Lower leg skin (tissue), 4 donors: ENCODE results near the gene SLC13A5. TPM values are rescaled to one million over a fixed set of nuclear protein-coding genes. Genes with fewer than 3 reads are reported as not detected.

ENCODE experiments used
- DNase-seq, 2 donors: peaks; one replicate each; pipeline ENCODE4 v3.0.0-alpha.2; 2019; ENCODE audit warnings: low spot score in 2 of 2
- H3K4me3 ChIP-seq: fragments of 200-600 bp; sonication (generic); 2 replicates; pipeline ENCODE4 v1.5.1; 2017; ENCODE audit warnings: mild to moderate bottlenecking, low read depth; ENCODE audit not compliant: poor library complexity, severe bottlenecking
- POLR2A ChIP-seq, 2 donors: fragments of 450-650 bp; IDR thresholded peaks; one replicate each; pipeline ENCODE4 v1.6.1; 2016 to 2017; ENCODE audit warnings: antibody characterized with exemption in 2 of 2, mild to moderate bottlenecking in 1 of 2, moderate library complexity in 1 of 2
- WGBS, 2 donors: methylation state at CpG; one replicate each; pipeline ENCODE4 v1.1.5; 2018; 5-methylcytosine and 5-hydroxymethylcytosine counted together
- intact Hi-C: fragments of 100-400 bp; cut with DNase I; formaldehyde crosslinking; loops from one replicate; pipeline ENCODE4 v1.15.0; 2023; ENCODE audit warnings: low total_unique reads
- total RNA-seq, 4 donors: library from RNA; depleted of rRNA; stranded (reverse); fragments of >200 nt; gene quantifications; one replicate each; pipeline ENCODE4 v1.1.0, GENCODE V29; 2016
- TF ChIP-seq, protein P1 (sequence below), 3 donors: fragments of 450-650 bp; IDR thresholded peaks; one replicate each; pipeline ENCODE4 v1.5.1; 2016; ENCODE audit warnings: antibody characterized with exemption in 3 of 3, mild to moderate bottlenecking in 3 of 3, moderate library complexity in 2 of 3

SLC13A5 gene
- total RNA-seq, 4 donors from 2014 or later, result not detected

DNA sequence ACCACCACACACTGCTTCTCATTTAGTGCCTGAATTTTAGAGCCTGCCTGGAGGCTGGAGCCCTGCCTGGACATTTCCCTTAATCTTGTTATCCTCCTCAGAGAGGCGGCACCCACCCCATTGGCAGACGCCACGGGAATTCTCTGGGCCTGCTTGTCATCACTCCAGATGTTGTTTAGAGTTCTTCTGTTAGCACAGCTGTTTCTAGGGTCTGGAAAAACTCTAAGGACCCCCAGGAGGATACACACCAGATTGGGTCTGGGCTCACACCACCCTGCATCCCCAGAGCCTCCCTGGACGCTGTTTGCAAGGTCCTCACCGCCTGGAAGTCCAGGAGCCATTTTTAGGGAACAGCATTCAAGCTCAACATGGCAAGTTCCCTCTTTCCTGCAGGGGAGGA is 42.1 kb upstream of the SLC13A5 start:
- DNase-seq, result no peak
- intact Hi-C loops, result no loop called here
- WGBS, 2 donors, result 21 to 51% methylated on average over 5 of the region's 5 CpGs
- H3K4me3 ChIP-seq, result no peak overlapping the region
- TF ChIP-seq POLR2A (IDR thresholded peaks at IDR 0.05), result no peak
- TF ChIP-seq, protein P1, sequence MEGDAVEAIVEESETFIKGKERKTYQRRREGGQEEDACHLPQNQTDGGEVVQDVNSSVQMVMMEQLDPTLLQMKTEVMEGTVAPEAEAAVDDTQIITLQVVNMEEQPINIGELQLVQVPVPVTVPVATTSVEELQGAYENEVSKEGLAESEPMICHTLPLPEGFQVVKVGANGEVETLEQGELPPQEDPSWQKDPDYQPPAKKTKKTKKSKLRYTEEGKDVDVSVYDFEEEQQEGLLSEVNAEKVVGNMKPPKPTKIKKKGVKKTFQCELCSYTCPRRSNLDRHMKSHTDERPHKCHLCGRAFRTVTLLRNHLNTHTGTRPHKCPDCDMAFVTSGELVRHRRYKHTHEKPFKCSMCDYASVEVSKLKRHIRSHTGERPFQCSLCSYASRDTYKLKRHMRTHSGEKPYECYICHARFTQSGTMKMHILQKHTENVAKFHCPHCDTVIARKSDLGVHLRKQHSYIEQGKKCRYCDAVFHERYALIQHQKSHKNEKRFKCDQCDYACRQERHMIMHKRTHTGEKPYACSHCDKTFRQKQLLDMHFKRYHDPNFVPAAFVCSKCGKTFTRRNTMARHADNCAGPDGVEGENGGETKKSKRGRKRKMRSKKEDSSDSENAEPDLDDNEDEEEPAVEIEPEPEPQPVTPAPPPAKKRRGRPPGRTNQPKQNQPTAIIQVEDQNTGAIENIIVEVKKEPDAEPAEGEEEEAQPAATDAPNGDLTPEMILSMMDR (IDR thresholded peaks at IDR 0.05), result no peak

DNA sequence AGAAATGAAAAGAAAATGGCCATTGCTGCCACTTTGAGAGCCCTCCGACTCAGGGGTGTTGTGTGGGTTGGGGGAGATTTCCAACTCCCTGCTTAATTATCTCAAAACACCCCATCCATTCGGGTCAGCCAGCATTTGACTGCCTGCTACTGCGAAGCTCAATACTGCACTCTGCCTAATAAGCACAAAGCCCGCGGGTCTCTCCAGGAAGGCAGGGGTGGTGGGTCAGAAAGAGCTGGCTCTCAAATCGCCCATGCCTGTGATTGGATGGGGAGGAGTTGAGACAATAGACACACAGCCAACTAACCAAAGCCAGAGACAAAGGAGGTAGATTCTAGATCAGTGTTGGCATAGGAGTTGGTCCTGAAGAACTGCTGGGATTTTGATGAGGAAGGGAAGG is 40.4 kb upstream of the SLC13A5 start:
- DNase-seq, result no peak
- 75 to 78% methylated on average over 6 of the region's 6 CpGs for WGBS, 2 donors
- TF ChIP-seq, protein P1 (IDR thresholded peaks at IDR 0.05), result no peak
- TF ChIP-seq POLR2A (IDR thresholded peaks at IDR 0.05), result no peak
- intact Hi-C loops, result no loop called here
- no peak overlapping the region for H3K4me3 ChIP-seq

DNA sequence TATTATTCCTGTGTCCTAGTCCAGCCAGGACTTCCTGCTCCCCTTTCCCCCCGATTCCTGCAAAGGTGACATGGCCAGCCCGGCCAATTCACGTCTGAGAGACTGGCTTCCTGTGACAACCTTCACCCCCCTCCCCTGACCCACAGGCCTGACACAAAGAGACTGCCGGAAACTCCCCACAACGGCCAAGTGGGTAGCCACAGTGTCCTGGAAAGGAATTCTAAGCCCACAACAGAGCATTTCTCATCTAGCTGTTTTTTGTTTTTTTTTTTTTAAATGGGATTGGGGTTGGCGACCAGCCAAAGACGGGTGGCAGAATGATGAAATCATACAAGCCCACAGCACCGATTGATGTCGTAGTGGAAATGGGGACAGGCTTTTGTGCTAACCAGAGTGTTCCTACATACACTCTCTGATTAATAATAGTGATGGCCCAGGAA is 39.9 kb upstream of the SLC13A5 start:
- WGBS, 2 donors, result 29 to 35% methylated on average over 9 of the region's 9 CpGs
- peak in 1 of 2 donors; percentile 90 for DNase-seq
- intact Hi-C loops, result no loop called here
- H3K4me3 ChIP-seq, result no peak overlapping the region
- TF ChIP-seq, protein P1 (IDR thresholded peaks at IDR 0.05), result no peak
- no peak for TF ChIP-seq POLR2A (IDR thresholded peaks at IDR 0.05)

DNA sequence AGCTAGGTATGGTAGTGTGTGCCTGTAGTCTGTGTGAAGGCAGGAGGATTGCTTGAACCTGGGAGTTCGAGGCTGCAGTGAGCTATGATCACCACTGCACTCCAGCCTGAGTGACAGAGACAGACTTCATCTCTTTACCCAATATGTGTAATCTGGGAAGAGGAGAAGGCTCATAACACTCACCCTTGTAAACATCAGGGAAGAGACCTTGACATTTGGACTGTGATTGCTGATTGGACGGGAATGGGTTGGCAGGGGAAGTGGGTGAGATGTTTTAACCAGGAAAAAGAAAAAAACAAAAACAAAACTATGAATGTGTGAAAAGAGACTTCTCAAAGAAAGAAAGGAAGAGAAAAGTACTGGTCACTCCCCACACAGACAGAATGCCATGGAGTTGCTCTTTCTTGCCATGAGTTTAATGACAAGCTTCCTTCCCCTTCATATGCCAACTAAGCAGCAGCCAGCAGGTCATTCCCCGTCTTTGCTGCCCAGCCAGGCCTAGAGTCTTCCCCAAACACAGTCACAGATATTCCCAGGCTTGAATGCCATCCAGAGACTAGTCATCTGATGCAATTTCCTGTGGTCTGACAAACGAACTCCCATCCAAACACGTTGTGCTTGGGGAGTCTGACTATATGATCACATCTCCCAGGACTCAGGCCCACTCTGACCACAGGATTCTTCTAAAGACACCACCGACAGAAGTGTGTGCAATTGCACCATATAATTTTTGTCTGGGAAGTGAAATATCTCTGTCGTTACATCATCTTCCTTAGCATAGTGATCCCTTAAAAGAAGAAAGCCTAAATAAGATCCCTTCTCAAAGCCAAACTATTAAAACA is 39.1 kb upstream of the SLC13A5 start:
- intact Hi-C loops, result no loop called here
- TF ChIP-seq, protein P1 (IDR thresholded peaks at IDR 0.05), result no peak
- no peak for TF ChIP-seq POLR2A (IDR thresholded peaks at IDR 0.05)
- DNase-seq, result peak in 1 of 2 donors; percentile 76
- WGBS, 2 donors, result 40 to 46% methylated on average over 7 of the region's 7 CpGs
- H3K4me3 ChIP-seq, result no peak overlapping the region

DNA sequence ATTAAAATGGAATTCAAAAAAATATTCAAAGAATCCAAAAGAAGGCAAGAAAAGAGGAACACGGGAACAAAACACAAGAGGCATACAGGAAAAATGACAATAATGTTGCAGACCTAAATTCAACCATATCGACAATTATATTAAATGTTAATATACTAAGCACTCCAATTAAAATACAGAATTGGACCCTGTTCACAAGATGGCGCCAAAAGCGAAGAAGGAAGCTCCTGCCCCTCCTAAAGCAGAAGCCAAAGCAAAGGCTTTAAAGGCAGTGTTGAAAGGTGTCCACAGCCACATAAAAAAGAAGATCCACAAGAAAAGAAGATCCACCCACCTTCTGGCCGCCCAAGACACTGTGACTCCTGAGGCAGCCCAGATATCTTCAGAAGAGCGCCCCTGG is 36.4 kb upstream of the SLC13A5 start:
- 89 to 94% methylated on average over 6 of the region's 6 CpGs for WGBS, 2 donors
- intact Hi-C loops, result no loop called here
- no peak overlapping the region for H3K4me3 ChIP-seq
- TF ChIP-seq POLR2A (IDR thresholded peaks at IDR 0.05), result no peak
- TF ChIP-seq, protein P1 (IDR thresholded peaks at IDR 0.05), result no peak
- no peak for DNase-seq
